ENCODE measurements around the gene RHOJ. TPM values are rescaled to one million over a fixed set of nuclear protein-coding genes. Genes with fewer than 3 reads are reported as not detected.
A peak's percentile ranks its signal among the peaks of the same experiment; 100 is the strongest.

RHOJ gene
- total and polyA plus RNA-seq, 2 of the 4 experiments (the other 2 are of a cell fraction) = 9.5 to 33.9 TPM

- intact Hi-C loops (cut with micrococcal nuclease) (no loop called here), dilution Hi-C loops (cut with HindIII; ENCODE audit: low sequenced_read_pairs, unreplicated experiment) (no loop called here), in situ Hi-C loops (cut with MboI; ENCODE audit: low sequenced_read_pairs) (no loop called here)
- no TSS peak for BruUV-seq (replicated peaks)
- Histone ChIP-seq H2AFZ (replicated peaks; ENCODE audit: low read length, poor library complexity) (peak overlapping the region; percentile 90), H3K4me1 (ENCODE audit: control insufficient read depth, insufficient read depth, low read length) (peaks cover 2% of the 10 kb centered on the region), H3K79me1 (ENCODE audit: low read depth in 1 of 2, low read length in 2 of 2) (no peaks in the 10 kb centered on the region), H3K9me1 (ENCODE audit: insufficient read depth, low read length) (no peaks in the 10 kb centered on the region), H3K27ac (ENCODE audit: insufficient read depth, low read length) (peak overlapping the region; percentile 90), H2AK5ac (ENCODE audit: low read depth, low read length) (no peak overlapping the region), H3K27me3 (ENCODE audit: control insufficient read depth, insufficient read depth, low read length) (no peaks in the 10 kb centered on the region), H3K23ac (ENCODE audit: low read depth, low read length) (peak overlapping the region; percentile 66), H2BK5ac (ENCODE audit: low read depth, low read length, poor library complexity, severe bottlenecking) (peak overlapping the region; percentile 76), H2BK15ac (ENCODE audit: low read depth, low read length) (peak overlapping the region; percentile 75; the same call in 1 of the 3 replicates), H4K5ac (ENCODE audit: low read depth, low read length) (peak overlapping the region; percentile 66), H3K9ac (ENCODE audit: low read depth, low read length) (peak overlapping the region; percentile 84), H2BK120ac (ENCODE audit: low read depth, low read length) (peak overlapping the region; percentile 93), H4K8ac (ENCODE audit: low read depth in 2 of 2, low read length in 2 of 2) (peak overlapping the region; percentile 48 to 93; a peak in 2 of 4 replicates), H2BK20ac (ENCODE audit: low read depth, low read length) (peak overlapping the region; percentile 70; the same call in 1 of the 2 replicates), H3K36me3 (ENCODE audit: control insufficient read depth, insufficient read depth, low read length) (no peaks in the 10 kb centered on the region), H3K4me3 (ENCODE audit: insufficient read depth, low read depth, low read length) (peak overlapping the region; percentile 52), H3K56ac (ENCODE audit: extremely low read depth, insufficient read depth, low read length) (peak overlapping the region; percentile 94), H3K18ac (ENCODE audit: low read depth, low read length) (peak overlapping the region; percentile 90), H2AK9ac (replicated peaks; ENCODE audit: low read depth, low read length, poor library complexity) (no peak overlapping the region), H3K14ac (replicated peaks; ENCODE audit: low read depth, low read length) (peak overlapping the region; percentile 95; the same call in 1 of the 2 replicates), H3K9me3 (ENCODE audit: control insufficient read depth, insufficient read depth, low read length) (no peaks in the 10 kb centered on the region), H4K91ac (ENCODE audit: insufficient read depth, low read depth, low read length) (peak overlapping the region; percentile 38), H3K4ac (ENCODE audit: low read depth, low read length) (peak overlapping the region; percentile 92; the same call in 1 of the 2 replicates), H3K4me2 (ENCODE audit: low read depth, low read length) (peak overlapping the region; percentile 85), H4K20me1 (ENCODE audit: insufficient read depth, low read length) (no peaks in the 10 kb centered on the region)
- peak; percentile 68; the same call in 1 of the 2 replicates for TF ChIP-seq POLR2A (IDR thresholded peaks at IDR 0.05; ENCODE audit: low read depth, low read length)
- TF ChIP-seq CTCF (conservative IDR thresholded peaks at IDR 0.05; ENCODE audit: low read depth, low read length) = peak; percentile 38
- TF ChIP-seq NFE2L2 (IDR thresholded peaks at IDR 0.05; ENCODE audit: low read depth, low read length) = no peak
- TF ChIP-seq BHLHE40 (IDR thresholded peaks at IDR 0.05; ENCODE audit: low read depth, low read length) = no peak
- no peak for TF ChIP-seq MAZ (IDR thresholded peaks at IDR 0.05; ENCODE audit: borderline replicate concordance, low read depth, low read length)
- peak; percentile 43; the same call in 1 of the 2 replicates for TF ChIP-seq FOS (IDR thresholded peaks at IDR 0.05; ENCODE audit: low read depth, low read length)
- no peak for TF ChIP-seq USF2 (IDR thresholded peaks at IDR 0.05; ENCODE audit: low read depth, low read length)
- peak; percentile 31; the same call in 1 of the 2 replicates for TF ChIP-seq MXI1 (IDR thresholded peaks at IDR 0.05; ENCODE audit: borderline replicate concordance, low read depth, low read length)
- no peak for TF ChIP-seq ELK1 (IDR thresholded peaks at IDR 0.05; ENCODE audit: borderline replicate concordance, low read depth, low read length)
- peak; percentile 84 for TF ChIP-seq RCOR1 (IDR thresholded peaks at IDR 0.05; ENCODE audit: insufficient replicate concordance, low read length)
- TF ChIP-seq RAD21 (IDR thresholded peaks at IDR 0.05; ENCODE audit: low read length) = peak; percentile 12; the same call in 1 of the 2 replicates
- ATAC-seq (ENCODE audit: low read depth) (peak; percentile 95), DNase-seq (peak; percentile 99)
- ChIA-PET CTCF (interaction anchor here (0.9 kb wide), 1 partner anchor 30 kb away, joined by 3 read pairs; no protein-coding TSS in a partner anchor), POLR2A (ENCODE audit: unreplicated experiment) (interaction anchor here (0.5 to 0.6 kb wide), 5 partner anchors 14 to 823 kb away, joined by 3 to 8 read pairs (median 4); no protein-coding TSS in a partner anchor)
- no CpG with 5 or more reads among the region's 11 CpGs for WGBS, 2 experiments (ENCODE audit: extremely low coverage in 2 of 2, insufficient read length in 1 of 2)
Measured at GRCh38 chr14:63203618-63204406, 431 bp upstream of the RHOJ start.

All from IMR-90 (cell line).